H1 (cell line): ENCODE data around the gene ARL6IP4. TPM values are rescaled to one million over a fixed set of nuclear protein-coding genes. Genes with fewer than 3 reads are reported as not detected.

Experiments
- CTCF ChIA-PET: fragments of 300-600 bp; sonication (Branson Sonifier 250); formaldehyde crosslinking; loops from one replicate; lab custom pipeline; 2021; ENCODE audit not compliant: partially characterized antibody; lab: Charles Lee
- POLR2A ChIA-PET: fragments of 300-600 bp; sonication (Branson Sonifier 250); formaldehyde crosslinking; loops from one replicate; lab custom pipeline; 2021; ENCODE audit warnings: inconsistent platforms; ENCODE audit not compliant: partially characterized antibody; lab: Charles Lee
- DNase-seq, 2 experiments: peaks; one replicate each; pipeline versions ENCODE4 v3.0.0 to v3.0.0-alpha.2; 2010 to 2022; ENCODE audit warnings: low spot score in 2 of 2, low read depth in 1 of 2, mixed read lengths in 1 of 2
- FAIRE-seq: peaks from 2 replicates; lab custom pipeline; 2011; peaks lifted over from hg19 to GRCh38; lab: Jason Lieb, UNC
- H2AFZ ChIP-seq: 2 replicates; pipeline ENCODE4 v1.8.1; 2012; ENCODE audit warnings: low read length, inconsistent platforms
- H2AK5ac ChIP-seq: 2 replicates; pipeline ENCODE4 v1.6.1; 2013; ENCODE audit warnings: low read depth, low read length
- H2BK120ac ChIP-seq: replicated peaks from 2 replicates; pipeline ENCODE3; 2013; ENCODE audit warnings: low read depth, low read length, inconsistent platforms
- H2BK12ac ChIP-seq: 2 replicates; pipeline ENCODE4 v1.6.1; 2013; ENCODE audit warnings: low read depth, low read length
- H2BK15ac ChIP-seq: 2 replicates; pipeline ENCODE4 v1.6.1; 2013; ENCODE audit warnings: low read length
- H2BK20ac ChIP-seq: 2 replicates; pipeline ENCODE4 v1.6.1; 2013; ENCODE audit warnings: low read length
- H2BK5ac ChIP-seq: 2 replicates; pipeline ENCODE4 v1.6.1; 2013; ENCODE audit warnings: low read depth, low read length
- H3K14ac ChIP-seq: 2 replicates; pipeline ENCODE4 v1.6.1; 2013; ENCODE audit warnings: inconsistent platforms; ENCODE audit not compliant: insufficient read length
- H3K18ac ChIP-seq: 2 replicates; pipeline ENCODE4 v1.6.1; 2013; ENCODE audit warnings: low read length; ENCODE audit errors: extremely low read depth
- H3K23ac ChIP-seq: 2 replicates; pipeline ENCODE4 v1.6.1; 2013; ENCODE audit warnings: inconsistent platforms; ENCODE audit not compliant: insufficient read length
- H3K23me2 ChIP-seq: 2 replicates; pipeline ENCODE4 v1.6.1; 2013; ENCODE audit warnings: low read depth, low read length
- H3K27ac ChIP-seq: 2 replicates; pipeline ENCODE4 v1.6.1; 2011; ENCODE audit warnings: low read depth, low read length, inconsistent platforms
- H3K27me3 ChIP-seq, 4 experiments: replicated peaks in 1 of 4; 1 replicate in 1 of 4; 2 replicates in 3 of 4; pipeline versions ENCODE4 v1.6.1 to v1.8.1; 2011 to 2013; ENCODE audit warnings: low read length in 3 of 4, mild to moderate bottlenecking in 3 of 4, inconsistent platforms in 2 of 4, mixed read lengths in 2 of 4, moderate library complexity in 1 of 4; ENCODE audit not compliant: control insufficient read depth in 3 of 4, insufficient read depth in 3 of 4; ENCODE audit errors: extremely low read depth in 1 of 4
- H3K36me3 ChIP-seq, 4 experiments: 2 replicates each; pipeline versions ENCODE4 v1.6.1 to v1.8.1; 2011 to 2013; ENCODE audit warnings: mild to moderate bottlenecking in 4 of 4, low read length in 3 of 4, moderate library complexity in 2 of 4, control low read depth in 1 of 4, inconsistent platforms in 1 of 4; ENCODE audit not compliant: insufficient read depth in 4 of 4, control insufficient read depth in 2 of 4
- H3K4ac ChIP-seq: replicated peaks from 2 replicates; pipeline ENCODE3; 2013; ENCODE audit warnings: low read length, low read depth, mixed read lengths, inconsistent platforms; ENCODE audit not compliant: insufficient read length
- H3K4me1 ChIP-seq, 4 experiments: replicated peaks in 1 of 4; 1 replicate in 1 of 4; 2 replicates in 3 of 4; pipeline versions ENCODE4 v1.6.1 to v1.8.1; 2011 to 2013; ENCODE audit warnings: low read length in 3 of 4, inconsistent platforms in 2 of 4, mixed read lengths in 1 of 4; ENCODE audit not compliant: insufficient read depth in 4 of 4, control insufficient read depth in 3 of 4
- H3K4me2 ChIP-seq, 2 experiments: 2 replicates each; pipeline versions ENCODE4 v1.6.1 to v1.8.1; 2011 to 2013; ENCODE audit warnings: low read depth in 2 of 2, low read length in 2 of 2, control low read depth in 1 of 2, inconsistent platforms in 1 of 2, mild to moderate bottlenecking in 1 of 2; ENCODE audit not compliant: insufficient read depth in 1 of 2
- H3K4me3 ChIP-seq, 4 experiments: fragments of 200-600, 300-600 bp in 1 of 4; sonication (generic), shearing (Covaris generic), sonication (Bioruptor Twin) in 1 of 4; 2 replicates each; pipeline versions ENCODE4 v1.5.1 to v1.8.1; 2011 to 2016; ENCODE audit warnings: low read length in 4 of 4, low read depth in 3 of 4, control low read depth in 2 of 4, inconsistent platforms in 2 of 4, mild to moderate bottlenecking in 2 of 4, mixed read lengths in 1 of 4, moderate library complexity in 1 of 4; ENCODE audit not compliant: insufficient read depth in 2 of 4; ENCODE audit errors: extremely low read depth in 1 of 4
- H3K56ac ChIP-seq: replicated peaks from 2 replicates; pipeline ENCODE3; 2013; ENCODE audit warnings: low read depth, mild to moderate bottlenecking, mixed read lengths, low read length, inconsistent platforms; ENCODE audit not compliant: insufficient read length
- H3K79me1 ChIP-seq: 2 replicates; pipeline ENCODE4 v1.6.1; 2013; ENCODE audit warnings: low read depth, low read length, control low read depth
- H3K79me2 ChIP-seq, 2 experiments: 2 replicates each; pipeline versions ENCODE4 v1.6.1 to v1.8.1; 2012 to 2013; ENCODE audit warnings: low read length in 2 of 2, mild to moderate bottlenecking in 2 of 2, inconsistent platforms in 1 of 2; ENCODE audit not compliant: insufficient read depth in 2 of 2, control insufficient read depth in 1 of 2
- H3K9ac ChIP-seq, 4 experiments: replicated peaks in 1 of 4; 1 replicate in 1 of 4; 2 replicates in 3 of 4; pipeline versions ENCODE4 v1.6.1 to v1.8.1; 2011 to 2013; ENCODE audit warnings: low read depth in 3 of 4, low read length in 3 of 4, control low read depth in 2 of 4, mild to moderate bottlenecking in 2 of 4, moderate library complexity in 2 of 4, inconsistent platforms in 1 of 4; ENCODE audit errors: extremely low read depth in 1 of 4
- H3K9me3 ChIP-seq, 2 experiments: 2 replicates each; pipeline versions ENCODE4 v1.6.1 to v1.8.1; 2012 to 2013; ENCODE audit warnings: mild to moderate bottlenecking in 2 of 2, moderate library complexity in 2 of 2, control low read depth in 1 of 2, inconsistent platforms in 1 of 2, low read depth in 1 of 2, low read length in 1 of 2, mixed read lengths in 1 of 2; ENCODE audit not compliant: insufficient read depth in 2 of 2
- H4K20me1 ChIP-seq, 2 experiments: replicated peaks in 1 of 2; 2 replicates each; pipeline versions ENCODE3 to v1.8.1; 2011 to 2013; ENCODE audit warnings: inconsistent platforms in 2 of 2, low read length in 2 of 2, mild to moderate bottlenecking in 1 of 2; ENCODE audit not compliant: insufficient read depth in 2 of 2, control insufficient read depth in 1 of 2
- H4K5ac ChIP-seq: 2 replicates; pipeline ENCODE4 v1.6.1; 2013; ENCODE audit warnings: low read length, low read depth, mixed read lengths, inconsistent platforms; ENCODE audit not compliant: insufficient read length
- H4K8ac ChIP-seq: 2 replicates; pipeline ENCODE4 v1.8.0; 2013; ENCODE audit warnings: mild to moderate bottlenecking, moderate library complexity, low read length, inconsistent platforms; ENCODE audit not compliant: insufficient read depth; ENCODE audit errors: extremely low read depth
- H4K91ac ChIP-seq: replicated peaks from 2 replicates; pipeline ENCODE3; 2013; ENCODE audit warnings: low read length, mixed read lengths, inconsistent platforms; ENCODE audit not compliant: insufficient read length
- RAD21 ChIP-seq, 2 experiments: IDR thresholded peaks in 1 of 2; conservative IDR thresholded peaks in 1 of 2; 2 replicates each; pipeline ENCODE4 v1.6.1; 2011; ENCODE audit warnings: low read depth in 2 of 2, low read length in 2 of 2, improper control_type of control experiment in 1 of 2, inconsistent platforms in 1 of 2, mild to moderate bottlenecking in 1 of 2, moderate library complexity in 1 of 2
- TAF1 ChIP-seq: IDR thresholded peaks from 2 replicates; pipeline ENCODE4 v1.6.1; 2011; ENCODE audit warnings: mild to moderate bottlenecking, low read depth, low read length
- TEAD4 ChIP-seq: IDR thresholded peaks from 2 replicates; pipeline ENCODE4 v1.6.1; 2012; ENCODE audit warnings: low read depth, low read length, inconsistent platforms, mixed read lengths
- WGBS, 2 experiments: shearing (Covaris generic) in 1 of 2; methylation state at CpG; one replicate each; pipeline versions ENCODE4 v1.1.6 to v1.1.7; 2013 to 2015; ENCODE audit warnings: low lambda C conversion rate in 2 of 2, mixed read lengths in 2 of 2, inconsistent platforms in 1 of 2, low coverage in 1 of 2, missing lambda C conversion rate in 1 of 2; ENCODE audit not compliant: insufficient replicate concordance in 2 of 2, insufficient coverage in 1 of 2, insufficient read length in 1 of 2; ENCODE audit errors: extremely low coverage in 1 of 2, missing lambda C conversion rate in 1 of 2; 5-methylcytosine and 5-hydroxymethylcytosine counted together
- polyA plus RNA-seq, 7 experiments: library from polyadenylated mRNA; depleted of rRNA in 3 of 7; stranded (reverse) in 5 of 7; unstranded in 2 of 7; fragments of >200 nt in 5 of 7; fragments of 200-250 nt in 2 of 7; gene quantifications; 1 replicate in 5 of 7; 2 replicates in 1 of 7; 4 replicates in 1 of 7; pipeline versions ENCODE4 v1.2.1 to v1.2.3, GENCODE V29; 2011 to 2013; ENCODE audit warnings: missing spikeins in 2 of 7, mixed read lengths in 2 of 7
- total RNA-seq: library from RNA; stranded (reverse); fragmentation: NEBNext Ultra II Directional; extraction: Animal tissue kit (Norgen Biotek cat#: 25700); gene quantifications from 2 replicates; pipeline ENCODE4 v1.2.1, GENCODE V29; 2021
- TF ChIP-seq, protein P1 (sequence below), 3 experiments: IDR thresholded peaks; 1 replicate in 2 of 3; 2 replicates in 1 of 3; pipeline versions ENCODE4 v1.5.1 to v1.6.1; 2011; ENCODE audit warnings: low read length in 3 of 3, mild to moderate bottlenecking in 3 of 3, inconsistent platforms in 2 of 3, low read depth in 1 of 3, moderate library complexity in 1 of 3; ENCODE audit not compliant: insufficient read depth in 1 of 3; ENCODE audit errors: control extremely low read depth in 1 of 3

ARL6IP4 gene
- total and polyA plus RNA-seq, 2 of the 8 experiments (the other 6 are each of a cell fraction or from before 2014, with no cell fraction given) = 76.4 to 109 TPM

DNA sequence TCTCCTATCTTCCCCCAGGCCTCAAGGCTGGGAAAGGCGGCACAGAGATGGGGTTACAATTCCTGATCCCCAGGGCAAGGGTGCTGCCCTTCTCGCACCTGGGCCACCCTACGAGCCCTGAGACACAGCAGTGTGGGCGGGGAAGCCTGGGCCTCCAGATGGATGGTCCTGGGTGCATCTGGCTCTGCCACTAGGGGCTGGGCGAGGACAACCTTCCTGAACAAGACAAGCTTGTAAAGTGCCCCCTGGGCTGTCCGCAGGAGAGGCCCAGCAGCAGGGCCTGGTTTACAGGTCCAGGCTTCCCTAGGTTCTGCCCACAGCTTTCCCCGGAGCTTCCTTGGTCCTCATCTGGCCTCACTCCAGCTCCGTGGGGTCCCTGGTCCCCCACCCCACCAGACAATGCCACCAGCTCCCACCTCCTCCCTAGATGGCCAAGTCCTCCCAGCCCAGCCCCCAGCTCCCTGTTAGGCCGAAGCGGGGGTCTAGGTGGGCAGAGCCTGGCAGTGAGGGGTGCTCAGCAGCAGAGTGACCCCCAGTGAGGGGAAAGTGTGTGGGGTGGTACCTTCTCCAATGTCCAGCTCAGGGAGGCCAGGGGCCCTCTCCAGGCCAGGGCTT, 8.9 kb downstream of the ARL6IP4 start:
- no peaks in the 10 kb centered on the region for H3K79me1 ChIP-seq
- WGBS, 2 experiments = 86% methylated on average over 10 of the region's 10 CpGs; no CpG with 5 or more reads in 1 of the 2 experiments
- no peak overlapping the region for H3K4me3 ChIP-seq
- no peak overlapping the region for H2BK12ac ChIP-seq
- no peak overlapping the region for H3K56ac ChIP-seq
- H4K20me1 ChIP-seq = no peaks in the 10 kb centered on the region
- no peak overlapping the region for H3K4me2 ChIP-seq
- H2BK5ac ChIP-seq = no peak overlapping the region
- peak overlapping the region; percentile 86; the same call in 1 of the 2 replicates for H4K8ac ChIP-seq
- no peak overlapping the region for H3K9ac ChIP-seq
- no peak overlapping the region for H3K23ac ChIP-seq
- no peak overlapping the region for H3K14ac ChIP-seq
- CTCF ChIA-PET = interaction anchor here (0.8 to 2.5 kb wide), 17 partner anchors 8 to 254 kb away, joined by 3 to 10 read pairs (median 4); no protein-coding TSS in a partner anchor
- no peak overlapping the region for H2AFZ ChIP-seq
- no peak overlapping the region for H3K18ac ChIP-seq
- peak; percentile 14 to 36; a peak in 3 of 4 replicates for TF ChIP-seq RAD21 (IDR thresholded peaks at IDR 0.05 in 1 of 2, conservative IDR thresholded peaks at IDR 0.05 in 1 of 2; ENCODE audit: low read depth in 2 of 2, low read length in 2 of 2)
- TF ChIP-seq TEAD4 = no peak
- TF ChIP-seq, protein P1, sequence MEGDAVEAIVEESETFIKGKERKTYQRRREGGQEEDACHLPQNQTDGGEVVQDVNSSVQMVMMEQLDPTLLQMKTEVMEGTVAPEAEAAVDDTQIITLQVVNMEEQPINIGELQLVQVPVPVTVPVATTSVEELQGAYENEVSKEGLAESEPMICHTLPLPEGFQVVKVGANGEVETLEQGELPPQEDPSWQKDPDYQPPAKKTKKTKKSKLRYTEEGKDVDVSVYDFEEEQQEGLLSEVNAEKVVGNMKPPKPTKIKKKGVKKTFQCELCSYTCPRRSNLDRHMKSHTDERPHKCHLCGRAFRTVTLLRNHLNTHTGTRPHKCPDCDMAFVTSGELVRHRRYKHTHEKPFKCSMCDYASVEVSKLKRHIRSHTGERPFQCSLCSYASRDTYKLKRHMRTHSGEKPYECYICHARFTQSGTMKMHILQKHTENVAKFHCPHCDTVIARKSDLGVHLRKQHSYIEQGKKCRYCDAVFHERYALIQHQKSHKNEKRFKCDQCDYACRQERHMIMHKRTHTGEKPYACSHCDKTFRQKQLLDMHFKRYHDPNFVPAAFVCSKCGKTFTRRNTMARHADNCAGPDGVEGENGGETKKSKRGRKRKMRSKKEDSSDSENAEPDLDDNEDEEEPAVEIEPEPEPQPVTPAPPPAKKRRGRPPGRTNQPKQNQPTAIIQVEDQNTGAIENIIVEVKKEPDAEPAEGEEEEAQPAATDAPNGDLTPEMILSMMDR (IDR thresholded peaks at IDR 0.05; ENCODE audit: control extremely low read depth in 1 of 3, insufficient read depth in 1 of 3, low read depth in 1 of 3, low read length in 3 of 3) = peak in 2 of 3 experiments; percentile 21 to 36; a peak in 2 of 4 replicates
- no peak for TF ChIP-seq TAF1
- no peak overlapping the region for H2BK15ac ChIP-seq
- no peak overlapping the region for H2AK5ac ChIP-seq
- no peak overlapping the region for H3K27ac ChIP-seq
- H3K4ac ChIP-seq = no peak overlapping the region
- POLR2A ChIA-PET = interaction anchor here (0.9 to 2.1 kb wide), 5 partner anchors 8 to 243 kb away, joined by 3 to 8 read pairs (median 5); partner anchors contain the start of genes ARL6IP4, MPHOSPH9, MTRFR and OGFOD2
- no peak overlapping the region for H4K91ac ChIP-seq
- H3K27me3 ChIP-seq = no peaks in the 10 kb centered on the region
- no peaks in the 10 kb centered on the region; a peak in 4 of 7 replicates for H3K4me1 ChIP-seq
- DNase-seq = no peak
- no peak overlapping the region for H2BK20ac ChIP-seq
- H3K36me3 ChIP-seq = no peaks in the 10 kb centered on the region
- no peak for FAIRE-seq
- no peak overlapping the region for H2BK120ac ChIP-seq
- H3K23me2 ChIP-seq = 0 out of 2 replicates have a peak, but pooled peaks cover 2% of the 10 kb centered on the region
- no peak overlapping the region for H4K5ac ChIP-seq
- H3K79me2 ChIP-seq = no peaks in the 10 kb centered on the region
- no peaks in the 10 kb centered on the region for H3K9me3 ChIP-seq
